Ovary (tissue), 3 donors: ENCODE results near the gene MBD3L2B.

Experiments
- CTCF ChIP-seq, 3 donors: fragments of 450-650 bp in 2 of 3; fragments of 200-600 bp in 1 of 3; IDR thresholded peaks; one replicate each; pipeline versions ENCODE4 v1.5.1 to v1.8.0; 2016 to 2022; ENCODE audit warnings: antibody characterized with exemption in 3 of 3, mild to moderate bottlenecking in 1 of 3
- POLR2A ChIP-seq: fragments of 450-650 bp; IDR thresholded peaks from one replicate; pipeline ENCODE4 v1.6.1; 2017; ENCODE audit warnings: antibody characterized with exemption, mild to moderate bottlenecking, moderate library complexity
- donor health status: DM: no; HTN: no; CAD: no.

DNA sequence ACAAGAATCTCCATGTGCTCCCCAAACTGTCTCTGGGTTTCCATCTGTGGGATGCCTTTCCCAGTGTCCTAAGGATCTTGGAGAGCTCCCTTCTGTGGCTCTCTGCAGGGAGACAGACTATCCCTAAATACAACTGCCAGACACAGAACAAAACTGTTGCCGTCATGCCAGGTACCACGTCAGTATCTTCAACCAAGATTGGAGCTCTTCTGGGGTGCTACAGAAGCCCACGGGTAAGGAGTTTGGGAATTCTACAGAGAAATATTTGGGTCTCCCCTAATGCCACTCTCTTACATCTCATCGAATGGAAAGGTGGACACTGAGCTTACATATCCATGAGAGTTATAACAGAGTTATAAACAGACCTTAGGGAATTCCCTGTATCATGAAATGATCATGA is 42.1 kb upstream of the MBD3L2B start:
- TF ChIP-seq CTCF (IDR thresholded peaks at IDR 0.05) (no peak), POLR2A (no peak)
